Sigmoid colon (tissue), 4 donors: Measurements from ENCODE around the gene SMAD6.

Experiments
- POLR2A ChIP-seq, 2 donors: fragments of 450-650 bp; IDR thresholded peaks; one replicate each; pipeline ENCODE4 v1.6.1; 2016; ENCODE audit warnings: antibody characterized with exemption in 2 of 2, mild to moderate bottlenecking in 2 of 2, moderate library complexity in 2 of 2
- POLR2AphosphoS5 ChIP-seq, 4 donors: sonication (generic); formaldehyde crosslinking; IDR thresholded peaks; one replicate each; pipeline ENCODE4 v1.6.1; 2017; ENCODE audit warnings: antibody characterized with exemption in 4 of 4
- TF ChIP-seq, protein P1 (sequence below), 4 experiments: fragments of 450-650 bp in 3 of 4; fragments of 200-600 bp in 1 of 4; IDR thresholded peaks; one replicate each; pipeline ENCODE4 v1.5.1; 2016 to 2019; ENCODE audit warnings: antibody characterized with exemption in 4 of 4, mild to moderate bottlenecking in 3 of 4, moderate library complexity in 2 of 4

- TF ChIP-seq, protein P1, sequence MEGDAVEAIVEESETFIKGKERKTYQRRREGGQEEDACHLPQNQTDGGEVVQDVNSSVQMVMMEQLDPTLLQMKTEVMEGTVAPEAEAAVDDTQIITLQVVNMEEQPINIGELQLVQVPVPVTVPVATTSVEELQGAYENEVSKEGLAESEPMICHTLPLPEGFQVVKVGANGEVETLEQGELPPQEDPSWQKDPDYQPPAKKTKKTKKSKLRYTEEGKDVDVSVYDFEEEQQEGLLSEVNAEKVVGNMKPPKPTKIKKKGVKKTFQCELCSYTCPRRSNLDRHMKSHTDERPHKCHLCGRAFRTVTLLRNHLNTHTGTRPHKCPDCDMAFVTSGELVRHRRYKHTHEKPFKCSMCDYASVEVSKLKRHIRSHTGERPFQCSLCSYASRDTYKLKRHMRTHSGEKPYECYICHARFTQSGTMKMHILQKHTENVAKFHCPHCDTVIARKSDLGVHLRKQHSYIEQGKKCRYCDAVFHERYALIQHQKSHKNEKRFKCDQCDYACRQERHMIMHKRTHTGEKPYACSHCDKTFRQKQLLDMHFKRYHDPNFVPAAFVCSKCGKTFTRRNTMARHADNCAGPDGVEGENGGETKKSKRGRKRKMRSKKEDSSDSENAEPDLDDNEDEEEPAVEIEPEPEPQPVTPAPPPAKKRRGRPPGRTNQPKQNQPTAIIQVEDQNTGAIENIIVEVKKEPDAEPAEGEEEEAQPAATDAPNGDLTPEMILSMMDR (IDR thresholded peaks at IDR 0.05), result no peak
- no peak for TF ChIP-seq POLR2A (IDR thresholded peaks at IDR 0.05)
- TF ChIP-seq POLR2AphosphoS5 (IDR thresholded peaks at IDR 0.05), result no peak
Observed at GRCh38 chr15:66702787-66703539, 927 bp downstream of the SMAD6 start.
